HepG2 (cell line): ENCODE data around the gene DDRGK1. TPM values are rescaled to one million over a fixed set of nuclear protein-coding genes. Genes with fewer than 3 reads are reported as not detected.

Experiments used
- BATF2 ChIP-seq: sonication (generic); formaldehyde crosslinking; IDR thresholded peaks from 2 replicates; pipeline ENCODE4 v1.8.0; 2022; ENCODE audit warnings: mild to moderate bottlenecking, missing genetic modification reagents, moderate library complexity
- CHD4 ChIP-seq: fragments of 200-600 bp; sonication (generic); IDR thresholded peaks from 2 replicates; pipeline ENCODE4 v1.7.0; 2017; ENCODE audit warnings: mild to moderate bottlenecking, low read length, borderline replicate concordance
- DMTF1 ChIP-seq: sonication (generic); formaldehyde crosslinking; IDR thresholded peaks from 2 replicates; pipeline ENCODE4 v1.4.0; 2020; ENCODE audit warnings: mild to moderate bottlenecking, missing genetic modification reagents
- DZIP1 ChIP-seq: sonication (generic); formaldehyde crosslinking; IDR thresholded peaks from 2 replicates; pipeline ENCODE4 v1.5.0; 2020; ENCODE audit warnings: mild to moderate bottlenecking, missing genetic modification reagents
- JUNB ChIP-seq: sonication (generic); formaldehyde crosslinking; IDR thresholded peaks from 2 replicates; pipeline ENCODE4 v1.8.0; 2022; ENCODE audit warnings: missing genetic modification reagents, mild to moderate bottlenecking, borderline replicate concordance
- KDM4B ChIP-seq: sonication (generic); formaldehyde crosslinking; IDR thresholded peaks from 2 replicates; pipeline ENCODE4 v1.4.0; 2020; ENCODE audit warnings: missing genetic modification reagents
- POLR2AphosphoS5 ChIP-seq: IDR thresholded peaks from 2 replicates; pipeline ENCODE4 v1.6.1; 2012; ENCODE audit warnings: low read depth, low read length
- RARA ChIP-seq: IDR thresholded peaks from 2 replicates; pipeline ENCODE4 v1.6.1; 2016; ENCODE audit warnings: missing genetic modification reagents, missing compliant biosample characterization
- SMAD9 ChIP-seq: sonication (generic); formaldehyde crosslinking; IDR thresholded peaks from 2 replicates; pipeline ENCODE4 v1.5.1; 2020; ENCODE audit warnings: mild to moderate bottlenecking, missing genetic modification reagents
- TAF15 ChIP-seq: fragments of 200-400 bp; formaldehyde crosslinking; IDR thresholded peaks from one replicate; pipeline ENCODE4 v1.6.1; 2018; ENCODE audit warnings: mild to moderate bottlenecking, low read depth, low read length; ENCODE audit not compliant: poor library complexity, severe bottlenecking
- THAP7 ChIP-seq: sonication (generic); formaldehyde crosslinking; IDR thresholded peaks from 2 replicates; pipeline ENCODE4 v1.8.1; 2023; ENCODE audit warnings: mild to moderate bottlenecking, missing genetic modification reagents
- ZFAT ChIP-seq: sonication (generic); formaldehyde crosslinking; conservative IDR thresholded peaks from 2 replicates; pipeline ENCODE4 v1.8.1; 2023; ENCODE audit warnings: missing genetic modification reagents, inconsistent platforms
- ZNF224 ChIP-seq: sonication (generic); formaldehyde crosslinking; IDR thresholded peaks from 2 replicates; pipeline ENCODE4 v1.5.0; 2020; ENCODE audit warnings: mild to moderate bottlenecking, missing genetic modification reagents
- ZNF383 ChIP-seq: sonication (generic); formaldehyde crosslinking; IDR thresholded peaks from 2 replicates; pipeline ENCODE4 v1.4.0; 2020; ENCODE audit warnings: missing genetic modification reagents, mild to moderate bottlenecking, borderline replicate concordance
- ZNF44 ChIP-seq: sonication (generic); formaldehyde crosslinking; IDR thresholded peaks from 2 replicates; pipeline ENCODE4 v1.5.1; 2020; ENCODE audit warnings: mild to moderate bottlenecking, missing genetic modification reagents
- ZNF549 ChIP-seq: sonication (generic); formaldehyde crosslinking; IDR thresholded peaks from 2 replicates; pipeline ENCODE4 v1.5.0; 2020; ENCODE audit warnings: missing genetic modification reagents
- ZNF615 ChIP-seq: sonication (generic); formaldehyde crosslinking; IDR thresholded peaks from 2 replicates; pipeline ENCODE4 v1.5.0; 2020; ENCODE audit warnings: mild to moderate bottlenecking, missing genetic modification reagents, borderline replicate concordance
- ZNF773 ChIP-seq: sonication (generic); formaldehyde crosslinking; IDR thresholded peaks from 2 replicates; pipeline ENCODE4 v1.4.0; 2020; ENCODE audit warnings: missing genetic modification reagents, borderline replicate concordance
- ZSCAN21 ChIP-seq: sonication (generic); formaldehyde crosslinking; IDR thresholded peaks from 2 replicates; pipeline ENCODE4 v1.8.0; 2022; ENCODE audit warnings: mild to moderate bottlenecking, missing genetic modification reagents, moderate library complexity, borderline replicate concordance
- ZSCAN9 ChIP-seq: IDR thresholded peaks from 2 replicates; pipeline ENCODE4 v1.6.1; 2016; ENCODE audit warnings: borderline replicate concordance
- polyA plus RNA-seq, 8 experiments: library from polyadenylated mRNA; depleted of rRNA in 3 of 8; stranded (reverse) in 7 of 8; unstranded in 1 of 8; fragments of >200 nt; fragmentation: Illumina TruSeq in 4 of 8; extraction: Trizol in 4 of 8; gene quantifications; 2 replicates each; pipeline versions ENCODE4 v1.2.1 to v1.2.3, GENCODE V29; 2011 to 2016; ENCODE audit warnings: low read depth in 4 of 8, missing spikeins in 1 of 8, mixed read lengths in 1 of 8; ENCODE audit not compliant: insufficient read depth in 1 of 8
- total RNA-seq, 5 experiments: library from RNA; depleted of rRNA; stranded (reverse); fragments of >200 nt; fragmentation: Illumina TruSeq; extraction: Trizol; gene quantifications; 2 replicates each; pipeline ENCODE4 v1.2.3, GENCODE V29; 2016; ENCODE audit warnings: low read depth in 1 of 5
- TF ChIP-seq, protein P1 (sequence below): sonication (generic); formaldehyde crosslinking; IDR thresholded peaks from 2 replicates; pipeline ENCODE4 v1.4.0; 2020; ENCODE audit warnings: missing genetic modification reagents

Gene DDRGK1
- total and polyA plus RNA-seq, 2 of the 13 experiments (the other 11 are each of a cell fraction or from before 2014, with no cell fraction given): 96.7 to 149 TPM

GRCh38 chr20:3168079-3168828 is 36.2 kb downstream of the DDRGK1 start (continued):
- peak; percentile 53; the same call in 1 of the 2 replicates for TF ChIP-seq POLR2AphosphoS5
- TF ChIP-seq KDM4B (CRISPR knock-in tag): no peak; the same call in 1 of the 2 replicates
- TF ChIP-seq ZNF773 (CRISPR knock-in tag): no peak; the same call in 1 of the 2 replicates
- TF ChIP-seq, protein P1, sequence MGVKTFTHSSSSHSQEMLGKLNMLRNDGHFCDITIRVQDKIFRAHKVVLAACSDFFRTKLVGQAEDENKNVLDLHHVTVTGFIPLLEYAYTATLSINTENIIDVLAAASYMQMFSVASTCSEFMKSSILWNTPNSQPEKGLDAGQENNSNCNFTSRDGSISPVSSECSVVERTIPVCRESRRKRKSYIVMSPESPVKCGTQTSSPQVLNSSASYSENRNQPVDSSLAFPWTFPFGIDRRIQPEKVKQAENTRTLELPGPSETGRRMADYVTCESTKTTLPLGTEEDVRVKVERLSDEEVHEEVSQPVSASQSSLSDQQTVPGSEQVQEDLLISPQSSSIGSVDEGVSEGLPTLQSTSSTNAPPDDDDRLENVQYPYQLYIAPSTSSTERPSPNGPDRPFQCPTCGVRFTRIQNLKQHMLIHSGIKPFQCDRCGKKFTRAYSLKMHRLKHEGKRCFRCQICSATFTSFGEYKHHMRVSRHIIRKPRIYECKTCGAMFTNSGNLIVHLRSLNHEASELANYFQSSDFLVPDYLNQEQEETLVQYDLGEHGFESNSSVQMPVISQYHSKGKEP: 0 out of 2 replicates have a peak, but pooled peaks have one; percentile 49
- TF ChIP-seq ZSCAN21 (CRISPR knock-in tag): peak; percentile 90; the same call in 1 of the 2 replicates
- 0 out of 2 replicates have a peak, but pooled peaks have one; percentile 78 for TF ChIP-seq DZIP1 (CRISPR knock-in tag)
- TF ChIP-seq ZNF383 (CRISPR knock-in tag): no peak
- TF ChIP-seq THAP7 (CRISPR knock-in tag): peak; percentile 86
- no peak for TF ChIP-seq ZNF549 (CRISPR knock-in tag)
- TF ChIP-seq BATF2 (CRISPR knock-in tag): no peak
- TF ChIP-seq ZSCAN9: peak; percentile 13; the same call in 1 of the 2 replicates
- TF ChIP-seq ZNF224 (CRISPR knock-in tag): peak; percentile 87; the same call in 1 of the 2 replicates
- TF ChIP-seq DMTF1 (CRISPR knock-in tag): no peak
- no peak for TF ChIP-seq ZNF615 (CRISPR knock-in tag)
- no peak for TF ChIP-seq JUNB (CRISPR knock-in tag)
- TF ChIP-seq SMAD9 (CRISPR knock-in tag): peak; percentile 91
- TF ChIP-seq ZNF44: peak; percentile 93; the same call in 1 of the 2 replicates
- peak; percentile 73; the same call in 1 of the 2 replicates for TF ChIP-seq CHD4
- TF ChIP-seq ZFAT (CRISPR knock-in tag): no peak
- no peak for TF ChIP-seq TAF15
- TF ChIP-seq RARA: peak; percentile 74
